Gastroesophageal sphincter (tissue), 3 donors: ENCODE data around the gene CNTNAP5.

Experiments used
- CTCF ChIP-seq, 4 experiments: fragments of 200-600 bp in 2 of 4; fragments of 450-650 bp in 2 of 4; sonication (generic) in 1 of 4; IDR thresholded peaks; one replicate each; pipeline ENCODE4 v1.5.1; 2017 to 2019; ENCODE audit warnings: antibody characterized with exemption in 4 of 4, mild to moderate bottlenecking in 2 of 4, moderate library complexity in 2 of 4
- POLR2AphosphoS5 ChIP-seq: sonication (generic); formaldehyde crosslinking; IDR thresholded peaks from one replicate; pipeline ENCODE4 v1.6.1; 2017; ENCODE audit warnings: antibody characterized with exemption

GRCh38 chr2:124911560-124911959 lies 886.5 kb downstream of the CNTNAP5 start:
- TF ChIP-seq POLR2AphosphoS5 (no peak), CTCF (IDR thresholded peaks at IDR 0.05) (no peak)
